Stomach (tissue), 4 donors: ENCODE results near the gene CEP57L1.
A peak's percentile ranks its signal among the peaks of the same experiment; 100 is the strongest.

ENCODE experiments used
- EP300 ChIP-seq: sonication (generic); formaldehyde crosslinking; IDR thresholded peaks from one replicate; pipeline ENCODE4 v1.6.1; 2017; ENCODE audit warnings: antibody characterized with exemption
- POLR2A ChIP-seq, 4 donors: fragments of 450-650 bp; IDR thresholded peaks; one replicate each; pipeline ENCODE4 v1.6.1; 2016; ENCODE audit warnings: antibody characterized with exemption in 4 of 4, control low read depth in 2 of 4, mild to moderate bottlenecking in 1 of 4, moderate library complexity in 1 of 4
- TF ChIP-seq, protein P1 (sequence below), 7 experiments: fragments of 450-650 bp in 4 of 7; fragments of 200-600 bp in 3 of 7; sonication (generic) in 3 of 7; IDR thresholded peaks; one replicate each; pipeline ENCODE4 v1.5.1; 2016 to 2019; ENCODE audit warnings: antibody characterized with exemption in 7 of 7, control low read depth in 2 of 7, mild to moderate bottlenecking in 1 of 7

- TF ChIP-seq, protein P1, sequence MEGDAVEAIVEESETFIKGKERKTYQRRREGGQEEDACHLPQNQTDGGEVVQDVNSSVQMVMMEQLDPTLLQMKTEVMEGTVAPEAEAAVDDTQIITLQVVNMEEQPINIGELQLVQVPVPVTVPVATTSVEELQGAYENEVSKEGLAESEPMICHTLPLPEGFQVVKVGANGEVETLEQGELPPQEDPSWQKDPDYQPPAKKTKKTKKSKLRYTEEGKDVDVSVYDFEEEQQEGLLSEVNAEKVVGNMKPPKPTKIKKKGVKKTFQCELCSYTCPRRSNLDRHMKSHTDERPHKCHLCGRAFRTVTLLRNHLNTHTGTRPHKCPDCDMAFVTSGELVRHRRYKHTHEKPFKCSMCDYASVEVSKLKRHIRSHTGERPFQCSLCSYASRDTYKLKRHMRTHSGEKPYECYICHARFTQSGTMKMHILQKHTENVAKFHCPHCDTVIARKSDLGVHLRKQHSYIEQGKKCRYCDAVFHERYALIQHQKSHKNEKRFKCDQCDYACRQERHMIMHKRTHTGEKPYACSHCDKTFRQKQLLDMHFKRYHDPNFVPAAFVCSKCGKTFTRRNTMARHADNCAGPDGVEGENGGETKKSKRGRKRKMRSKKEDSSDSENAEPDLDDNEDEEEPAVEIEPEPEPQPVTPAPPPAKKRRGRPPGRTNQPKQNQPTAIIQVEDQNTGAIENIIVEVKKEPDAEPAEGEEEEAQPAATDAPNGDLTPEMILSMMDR (IDR thresholded peaks at IDR 0.05), result peak in 5 of 7 experiments; percentile 80 to 90 (median 87)
- TF ChIP-seq EP300 (no peak), POLR2A (IDR thresholded peaks at IDR 0.05) (no peak)
Observed at GRCh38 chr6:109187399-109188114, 92.2 kb downstream of the CEP57L1 start.
